B cell (primary cell): ENCODE results near the gene CD209. TPM values are rescaled to one million over a fixed set of nuclear protein-coding genes. Genes with fewer than 3 reads are reported as not detected.
A peak's percentile ranks its signal among the peaks of the same experiment; 100 is the strongest.

ENCODE experiments used
- ATAC-seq: fragments of 200-7000 bp; cut with Tn5 transposase; one replicate; pipeline ENCODE4 v1.10.0; 2021; ENCODE audit warnings: low read depth, mild to moderate bottlenecking, moderate number of reproducible peaks, moderate library complexity
- CTCF ChIA-PET: fragments of 350-600 bp; sonication (Branson Sonifier 250); formaldehyde crosslinking; loops from one replicate; lab custom pipeline; 2021; ENCODE audit warnings: antibody characterized with exemption, inconsistent platforms; lab: Charles Lee
- POLR2A ChIA-PET: fragments of 350-600 bp; sonication (Branson Sonifier 250); formaldehyde crosslinking; loops from one replicate; lab custom pipeline; 2021; ENCODE audit warnings: antibody characterized with exemption; lab: Charles Lee
- DNase-seq: peaks from one replicate; pipeline ENCODE4 v3.0.0; 2013
- H2AFZ ChIP-seq: 2 replicates; pipeline ENCODE4 v1.6.1; 2012; ENCODE audit warnings: mild to moderate bottlenecking, low read depth, low read length; ENCODE audit not compliant: insufficient read depth, poor library complexity, severe bottlenecking
- H3K27ac ChIP-seq, 2 donors: 1 replicate in 1 of 2; 2 replicates in 1 of 2; pipeline ENCODE4 v1.5.1; 2012 to 2013; ENCODE audit warnings: low read length in 2 of 2, mild to moderate bottlenecking in 2 of 2, moderate library complexity in 1 of 2
- H3K27me3 ChIP-seq, 4 experiments: fragments of 200-600 bp in 1 of 4; sonication (generic) in 1 of 4; replicated peaks in 1 of 4; 1 replicate in 2 of 4; 2 replicates in 2 of 4; pipeline versions ENCODE4 v1.6.1 to v1.7.0; 2013 to 2016; ENCODE audit warnings: low read length in 3 of 4, mild to moderate bottlenecking in 2 of 4, mixed read lengths in 1 of 4, moderate library complexity in 1 of 4; ENCODE audit not compliant: insufficient read depth in 4 of 4, control insufficient read depth in 3 of 4; ENCODE audit errors: control extremely low read depth in 1 of 4
- H3K36me3 ChIP-seq, 2 experiments: replicated peaks in 1 of 2; 1 replicate in 1 of 2; 2 replicates in 1 of 2; pipeline versions ENCODE4 v1.6.1 to v1.7.1; 2013; ENCODE audit warnings: low read length in 1 of 2; ENCODE audit not compliant: insufficient read depth in 2 of 2, control insufficient read depth in 1 of 2; ENCODE audit errors: control extremely low read depth in 1 of 2, extremely low read depth in 1 of 2
- H3K4me1 ChIP-seq, 2 donors: fragments of 200-600 bp in 1 of 2; sonication (generic) in 1 of 2; 1 replicate in 1 of 2; 2 replicates in 1 of 2; pipeline versions ENCODE4 v1.5.1 to v1.6.1; 2013 to 2017; ENCODE audit warnings: low read length in 2 of 2; ENCODE audit not compliant: control insufficient read depth in 2 of 2, insufficient read depth in 2 of 2
- H3K4me2 ChIP-seq: replicated peaks from 2 replicates; pipeline ENCODE3; 2012; ENCODE audit warnings: mild to moderate bottlenecking, low read depth, low read length; ENCODE audit not compliant: poor library complexity, severe bottlenecking
- H3K4me3 ChIP-seq, 5 experiments: fragments of 200-600 bp in 1 of 5; sonication (generic) in 1 of 5; 1 replicate in 3 of 5; 2 replicates in 2 of 5; pipeline versions ENCODE4 v1.5.1 to v1.7.0; 2011 to 2016; ENCODE audit warnings: low read length in 4 of 5, mild to moderate bottlenecking in 4 of 5, low read depth in 2 of 5, control low read depth in 1 of 5, moderate library complexity in 1 of 5; ENCODE audit not compliant: insufficient read depth in 1 of 5; ENCODE audit errors: control extremely low read depth in 1 of 5, extremely low read depth in 1 of 5
- H3K79me2 ChIP-seq: fragments of 200-600 bp; sonication (generic); one replicate; pipeline ENCODE4 v1.6.0; 2016; ENCODE audit warnings: low read length; ENCODE audit not compliant: control insufficient read depth, insufficient read depth
- H3K9ac ChIP-seq: fragments of 200-600 bp; sonication (generic); 2 replicates; pipeline ENCODE4 v1.6.1; 2017; ENCODE audit warnings: mild to moderate bottlenecking, low read length, moderate library complexity
- H3K9me3 ChIP-seq, 3 donors: one replicate each; pipeline versions ENCODE4 v1.6.1 to v1.7.1; 2013; ENCODE audit warnings: low read length in 2 of 3; ENCODE audit not compliant: control insufficient read depth in 2 of 3, insufficient read depth in 1 of 3; ENCODE audit errors: control extremely low read depth in 1 of 3
- H4K20me1 ChIP-seq: 2 replicates; pipeline ENCODE4 v1.6.0; 2012; ENCODE audit warnings: mild to moderate bottlenecking, low read length; ENCODE audit not compliant: insufficient read depth, control insufficient read depth, poor library complexity, severe bottlenecking
- H3K27ac Mint-ChIP-seq: one replicate; pipeline ENCODE4 v1.8.0; 2021; ENCODE audit warnings: mixed read lengths
- H3K27me3 Mint-ChIP-seq: one replicate; pipeline ENCODE4 v1.8.0; 2021; ENCODE audit warnings: mixed read lengths
- H3K4me1 Mint-ChIP-seq: one replicate; pipeline ENCODE4 v1.8.0; 2021; ENCODE audit warnings: mixed read lengths
- H3K4me3 Mint-ChIP-seq: one replicate; pipeline ENCODE4 v1.8.0; 2021; ENCODE audit warnings: mixed read lengths
- H3K9me3 Mint-ChIP-seq: one replicate; pipeline ENCODE4 v1.8.0; 2022; ENCODE audit warnings: mixed read lengths; ENCODE audit not compliant: insufficient read depth
- EZH2 ChIP-seq: IDR thresholded peaks from 2 replicates; pipeline ENCODE4 v1.6.1; 2012; ENCODE audit warnings: borderline replicate concordance, low read depth, mild to moderate bottlenecking, moderate library complexity, low read length; ENCODE audit not compliant: insufficient read depth, poor library complexity, severe bottlenecking
- WGBS: methylation state at CpG from one replicate; pipeline ENCODE4 v1.1.5; 2013; ENCODE audit warnings: missing lambda C conversion rate; ENCODE audit not compliant: insufficient coverage; 5-methylcytosine and 5-hydroxymethylcytosine counted together
- intact Hi-C: fragments of 100-400 bp; cut with micrococcal nuclease; formaldehyde crosslinking; loops from one replicate; pipeline ENCODE4 v1.10.0; 2022
- polyA plus RNA-seq: library from polyadenylated mRNA; depleted of rRNA; stranded (reverse); fragments of >200 nt; gene quantifications from 2 replicates; pipeline ENCODE4 v1.2.3, GENCODE V29; 2012
- total RNA-seq, 2 donors: library from RNA; stranded (reverse); fragments of 120-200 nt in 1 of 2; gene quantifications; 1 replicate in 1 of 2; 2 replicates in 1 of 2; pipeline versions ENCODE4 v1.2.3 to v1.2.4, GENCODE V29; 2013 to 2022
- TF ChIP-seq, protein P1 (sequence below): fragments of 200-600 bp; IDR thresholded peaks from one replicate; pipeline ENCODE4 v1.8.0; 2022; ENCODE audit warnings: antibody characterized with exemption, mild to moderate bottlenecking

The CD209 gene
- total and polyA plus RNA-seq, 2 donors (not counting 1 experiment from before 2014, with no cell fraction given): 0.10 TPM; not detected in 1

DNA sequence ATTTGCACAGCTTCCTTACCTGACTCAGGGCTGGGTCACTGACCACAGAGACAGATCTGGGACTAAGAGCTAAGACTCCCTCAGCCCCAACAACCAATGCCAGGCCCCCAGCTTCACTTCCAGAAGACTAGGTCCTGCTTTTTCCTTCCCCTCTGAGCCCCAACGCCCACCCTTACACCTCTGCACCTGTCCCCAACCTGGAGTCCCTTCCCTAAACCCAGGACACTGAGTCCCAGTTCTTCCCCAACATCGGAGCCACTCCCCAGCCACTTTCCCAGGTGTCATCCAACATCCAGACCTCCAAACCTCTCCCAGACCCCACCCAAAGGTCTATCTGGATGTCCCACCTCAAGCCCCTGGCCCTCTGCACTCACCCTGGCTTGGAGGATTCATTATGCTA, 48.3 kb downstream of the CD209 start:
- H3K4me3 ChIP-seq: peak overlapping the region in 4 of 5 experiments; percentile 31 to 77 (median 56)
- CTCF ChIA-PET: interaction anchor here (0.9 to 8.3 kb wide), 7 partner anchors 13 to 102 kb away, joined by 3 to 58 read pairs (median 3); partner anchors contain the start of gene TRAPPC5
- no peak for ATAC-seq

DNA sequence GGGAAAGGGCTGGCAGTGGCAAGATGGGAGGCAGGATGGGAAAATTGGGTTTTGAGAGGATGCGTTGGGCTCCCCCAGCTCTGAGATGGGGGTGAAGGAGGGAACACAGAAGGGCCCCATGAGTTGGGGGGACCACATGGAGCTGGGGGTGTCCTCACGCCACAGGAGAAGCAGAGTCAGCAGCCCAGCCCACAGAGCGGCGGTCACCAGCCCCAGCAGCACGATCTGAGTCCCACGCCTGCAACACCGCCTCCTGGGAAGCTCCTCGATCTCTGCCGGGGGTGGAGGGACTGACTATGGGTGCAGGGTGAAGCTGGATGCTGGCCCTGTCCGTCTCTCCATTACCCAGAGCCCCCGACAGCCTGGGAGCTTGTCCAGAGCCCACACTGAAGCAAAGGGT, 48.8 kb downstream of the CD209 start:
- Histone ChIP-seq H3K9ac (peak overlapping the region; percentile 40), H3K27me3 (no peaks in the 10 kb centered on the region), H3K79me2 (peaks cover 93% of the 10 kb centered on the region), H3K4me2 (peak overlapping the region; percentile 68), H3K4me3 (peak overlapping the region; percentile 3 to 77 (median 49)), H3K27ac (peak overlapping the region; percentile 51 to 60), H3K4me1 (peaks cover 87 to 96% of the 10 kb centered on the region in 2 donors), H4K20me1 (peaks cover 5% of the 10 kb centered on the region), H3K36me3 (peaks cover 0 to 43% of the 10 kb centered on the region in 2 experiments), H2AFZ (no peak overlapping the region), H3K9me3 (peaks cover 0 to 6% (median 0%) of the 10 kb centered on the region in 3 donors)
- ChIA-PET CTCF (interaction anchor here (0.9 to 8.3 kb wide), 7 partner anchors 13 to 102 kb away, joined by 3 to 58 read pairs (median 3); partner anchors contain the start of gene TRAPPC5), POLR2A (interaction anchor here (0.6 to 1.2 kb wide), 6 partner anchors 12 to 630 kb away, joined by 3 to 6 read pairs (median 3); partner anchors contain the start of gene TRAPPC5)
- H3K27ac Mint-ChIP-seq: peak overlapping the region; percentile 93
- H3K4me1 Mint-ChIP-seq: peaks cover 77% of the 10 kb centered on the region
- no peaks in the 10 kb centered on the region for H3K9me3 Mint-ChIP-seq
- DNase-seq (peak; percentile 20), ATAC-seq (no peak)
- intact Hi-C loops: loop anchor here (5.0 kb wide), 1 partner anchor 99 kb away; no protein-coding TSS in a partner anchor
- 79% methylated on average over 10 of the region's 11 CpGs for WGBS
- H3K4me3 Mint-ChIP-seq: peak overlapping the region; percentile 80
- no peaks in the 10 kb centered on the region for H3K27me3 Mint-ChIP-seq
- no peak for TF ChIP-seq EZH2
- TF ChIP-seq, protein P1, sequence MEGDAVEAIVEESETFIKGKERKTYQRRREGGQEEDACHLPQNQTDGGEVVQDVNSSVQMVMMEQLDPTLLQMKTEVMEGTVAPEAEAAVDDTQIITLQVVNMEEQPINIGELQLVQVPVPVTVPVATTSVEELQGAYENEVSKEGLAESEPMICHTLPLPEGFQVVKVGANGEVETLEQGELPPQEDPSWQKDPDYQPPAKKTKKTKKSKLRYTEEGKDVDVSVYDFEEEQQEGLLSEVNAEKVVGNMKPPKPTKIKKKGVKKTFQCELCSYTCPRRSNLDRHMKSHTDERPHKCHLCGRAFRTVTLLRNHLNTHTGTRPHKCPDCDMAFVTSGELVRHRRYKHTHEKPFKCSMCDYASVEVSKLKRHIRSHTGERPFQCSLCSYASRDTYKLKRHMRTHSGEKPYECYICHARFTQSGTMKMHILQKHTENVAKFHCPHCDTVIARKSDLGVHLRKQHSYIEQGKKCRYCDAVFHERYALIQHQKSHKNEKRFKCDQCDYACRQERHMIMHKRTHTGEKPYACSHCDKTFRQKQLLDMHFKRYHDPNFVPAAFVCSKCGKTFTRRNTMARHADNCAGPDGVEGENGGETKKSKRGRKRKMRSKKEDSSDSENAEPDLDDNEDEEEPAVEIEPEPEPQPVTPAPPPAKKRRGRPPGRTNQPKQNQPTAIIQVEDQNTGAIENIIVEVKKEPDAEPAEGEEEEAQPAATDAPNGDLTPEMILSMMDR: no peak

More for the DNA sequence above, 48.3 kb downstream of the CD209 start:
- Mint-ChIP-seq H3K4me1 (peaks cover 79% of the 10 kb centered on the region), H3K4me3 (peak overlapping the region; percentile 80), H3K27me3 (no peaks in the 10 kb centered on the region), H3K27ac (peak overlapping the region; percentile 93), H3K9me3 (no peaks in the 10 kb centered on the region)
- no peaks in the 10 kb centered on the region for H3K27me3 ChIP-seq
- H3K36me3 ChIP-seq: peaks cover 0 to 42% of the 10 kb centered on the region in 2 experiments
- peaks cover 5% of the 10 kb centered on the region for H4K20me1 ChIP-seq
- peak overlapping the region; percentile 51 to 60 for H3K27ac ChIP-seq
- H3K4me1 ChIP-seq: peaks cover 88 to 97% of the 10 kb centered on the region in 2 donors
- no peak overlapping the region for H2AFZ ChIP-seq
- 43% methylated on average over 2 of the region's 2 CpGs for WGBS
- peaks cover 0 to 6% (median 0%) of the 10 kb centered on the region in 3 donors for H3K9me3 ChIP-seq
- H3K4me2 ChIP-seq: peak overlapping the region; percentile 68
- DNase-seq: no peak
- TF ChIP-seq EZH2: no peak
- TF ChIP-seq, protein P1: no peak
- peak overlapping the region; percentile 40 for H3K9ac ChIP-seq
- peaks cover 95% of the 10 kb centered on the region for H3K79me2 ChIP-seq
- intact Hi-C loops: loop anchor here (5.0 kb wide), 1 partner anchor 98 kb away; no protein-coding TSS in a partner anchor
- POLR2A ChIA-PET: interaction anchor here (0.6 to 0.9 kb wide), 3 partner anchors 15 to 630 kb away, joined by 3 to 6 read pairs (median 3); no protein-coding TSS in a partner anchor
